ENCODE measurements around the gene AIPL1. TPM values are rescaled to one million over a fixed set of nuclear protein-coding genes. Genes with fewer than 3 reads are reported as not detected.

The AIPL1 gene
- total and polyA plus RNA-seq, 10 of the 15 experiments (the other 5 are each of a cell fraction or from before 2014, with no cell fraction given) = not detected

DNA sequence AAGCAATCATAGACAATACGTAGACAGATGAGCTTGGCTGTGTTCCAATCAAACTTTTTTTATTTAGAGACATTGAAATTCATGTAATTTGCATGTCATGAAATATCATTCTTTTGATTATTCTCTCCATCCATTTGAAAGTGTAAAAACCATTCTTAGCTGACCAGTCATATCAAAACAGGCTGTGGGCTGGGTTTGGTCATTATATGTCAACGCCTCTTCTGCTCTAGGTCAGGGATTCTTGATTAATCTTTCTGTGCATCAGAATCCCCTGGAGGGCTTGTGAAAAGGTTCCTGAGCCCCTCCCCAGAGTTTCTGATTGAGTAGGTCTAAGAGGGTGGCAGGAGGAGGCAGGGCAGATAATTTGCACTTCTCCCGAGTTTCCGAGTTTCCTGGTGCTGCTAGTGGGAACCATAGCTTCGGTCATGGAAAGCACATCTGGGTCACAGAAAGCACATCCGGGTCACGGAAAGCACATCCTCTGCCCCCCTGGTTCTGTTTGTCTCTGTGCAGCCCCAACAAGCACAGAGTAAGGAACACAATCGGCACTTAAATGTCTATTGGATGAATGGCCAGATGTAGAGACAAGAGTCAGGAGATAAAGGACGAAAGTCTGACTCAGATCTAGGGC, 25.7 kb upstream of the AIPL1 start:
- peak; percentile 38 for FAIRE-seq
- TF ChIP-seq IRF4 (IDR thresholded peaks at IDR 0.05; ENCODE audit: low read depth, low read length) (peak; percentile 69; the same call in 1 of the 2 replicates), NR2C1 (IDR thresholded peaks at IDR 0.05) (peak; percentile 70), RELA (IDR thresholded peaks at IDR 0.05; ENCODE audit: borderline replicate concordance, partially characterized antibody) (no peak), YBX1 (IDR thresholded peaks at IDR 0.05) (no peak), BCL11A (IDR thresholded peaks at IDR 0.05; ENCODE audit: low read depth, low read length) (0 out of 2 replicates have a peak, but pooled peaks have one; percentile 26), CHD4 (IDR thresholded peaks at IDR 0.05) (no peak), JUNB (IDR thresholded peaks at IDR 0.05) (peak; percentile 61), POLR2AphosphoS5 (IDR thresholded peaks at IDR 0.05; ENCODE audit: low read length) (no peak), SMAD1 (IDR thresholded peaks at IDR 0.05; ENCODE audit: low read depth, partially characterized antibody) (no peak), RBBP5 (conservative IDR thresholded peaks at IDR 0.05) (no peak), FOXK2 (IDR thresholded peaks at IDR 0.05) (no peak), RUNX3 (IDR thresholded peaks at IDR 0.05; ENCODE audit: low read length) (peak; percentile 67), IRF5 (IDR thresholded peaks at IDR 0.05; ENCODE audit: borderline replicate concordance) (no peak), GABPA (IDR thresholded peaks at IDR 0.05; ENCODE audit: low read depth) (0 out of 2 replicates have a peak, but pooled peaks have one; percentile 55)
- in situ Hi-C loops (cut with MboI) = no loop called here
- H4K20me1 ChIP-seq (ENCODE audit: control insufficient read depth, insufficient read depth) = no peaks in the 10 kb centered on the region
- no peak overlapping the region for H3K27ac ChIP-seq (ENCODE audit: control insufficient read depth, insufficient read depth)
- peak; percentile 50 for ATAC-seq
- DNase-seq (ENCODE audit: low read depth, low spot score) = no peak
- no peaks in the 10 kb centered on the region for H3K79me2 ChIP-seq (ENCODE audit: control insufficient read depth, insufficient read depth, low read length)
- CTCF ChIA-PET = no interaction called here
- SMC1A ChIA-PET (ENCODE audit: uncharacterized antibody, unreplicated experiment) = interaction anchor here (1.1 kb wide), 1 partner anchor 12 kb away, joined by 3 read pairs; no protein-coding TSS in a partner anchor
- no peak overlapping the region; the same call in 1 of the 2 replicates for H3K4me2 ChIP-seq (ENCODE audit: control insufficient read depth, insufficient read depth)
- H3K4me1 ChIP-seq (ENCODE audit: control insufficient read depth, insufficient read depth, low read length) = peaks cover 12% of the 10 kb centered on the region
- no peaks in the 10 kb centered on the region for H3K27me3 ChIP-seq (replicated peaks in 1 of 2; ENCODE audit: control insufficient read depth in 2 of 2, insufficient read depth in 2 of 2, low read length in 1 of 2)
- 31% methylated on average over 9 of the region's 9 CpGs for WGBS (ENCODE audit: insufficient coverage, insufficient replicate concordance, low lambda C conversion rate, missing lambda C conversion rate)
- H2AFZ ChIP-seq (ENCODE audit: control insufficient read depth, low read depth, low read length) = no peak overlapping the region
- no peaks in the 10 kb centered on the region for H3K36me3 ChIP-seq (ENCODE audit: control insufficient read depth in 2 of 2, insufficient read depth in 2 of 2, low read length in 1 of 2)
- H3K9me3 ChIP-seq (replicated peaks; ENCODE audit: control insufficient read depth, insufficient read depth, low read length) = no peaks in the 10 kb centered on the region
- RAD21 ChIA-PET (ENCODE audit: unreplicated experiment) = no interaction called here
- intact Hi-C loops (cut with micrococcal nuclease; ENCODE audit: unreplicated experiment) = no loop called here
- H3K9ac ChIP-seq (ENCODE audit: control insufficient read depth, insufficient read depth, low read length) = no peak overlapping the region
- POLR2A ChIA-PET = no interaction called here
- BruUV-seq (replicated peaks) = no TSS peak
- no peak overlapping the region for H3K4me3 ChIP-seq
